Dendritic cell treated with granulocyte-macrophage colony-stimulating factor and Interleukin-4, amounts not matched to agents 40 ng/mL and 50 ng/mL, for 4 days (primary cell): ENCODE measurements around the gene CCK.
"Not testable (repeated sequence)": the region's sequence is repeated elsewhere in the genome, so short reads cannot be mapped to it uniquely, and the experiment has no call there.

Source experiments
- H3K27ac Mint-ChIP-seq: one replicate; pipeline ENCODE4 v1.8.0; 2022; ENCODE audit warnings: mild to moderate bottlenecking, mixed read lengths
- H3K27me3 Mint-ChIP-seq: one replicate; pipeline ENCODE4 v1.8.0; 2022; ENCODE audit warnings: mild to moderate bottlenecking, mixed read lengths
- H3K36me3 Mint-ChIP-seq: one replicate; pipeline ENCODE4 v1.8.0; 2022; ENCODE audit warnings: low read depth, mixed read lengths
- H3K4me1 Mint-ChIP-seq: one replicate; pipeline ENCODE4 v1.8.0; 2022; ENCODE audit warnings: low read depth, mixed read lengths
- H3K4me3 Mint-ChIP-seq: one replicate; pipeline ENCODE4 v1.8.0; 2022; ENCODE audit warnings: mild to moderate bottlenecking, moderate library complexity, mixed read lengths
- H3K9me3 Mint-ChIP-seq: one replicate; pipeline ENCODE4 v1.8.0; 2022; ENCODE audit warnings: mixed read lengths
- intact Hi-C: fragments of 100-400 bp; cut with micrococcal nuclease; formaldehyde crosslinking; loops from one replicate; pipeline ENCODE4 v1.15.0; 2022

Gene CCK

GRCh38 chr3:42266085-42266484 lies at the start of gene CCK:
Gene CCK, minus strand, starts transcription at chr3:42266185. Its CDS starts 2,555 bp downstream, at chr3:42263630.
- H3K9me3 Mint-ChIP-seq: no peaks in the 10 kb centered on the region
- H3K4me3 Mint-ChIP-seq: no peak within 1 kb of the TSS
- no peak within 1 kb of the TSS for H3K27ac Mint-ChIP-seq
- H3K4me1 Mint-ChIP-seq: peaks cover 7% of the 10 kb centered on the region
- no peaks in the 10 kb centered on the region for H3K36me3 Mint-ChIP-seq
- intact Hi-C loops: no loop called here
- peaks cover 77% of the 10 kb centered on the region for H3K27me3 Mint-ChIP-seq

- H3K27me3 Mint-ChIP-seq: no peaks in the 10 kb centered on the region
These were observed 48.4 kb upstream of the CCK start for GRCh38 chr3:42314411-42314810.

GRCh38 chr3:42308651-42309050 lies 42.7 kb upstream of the CCK start:
- H3K9me3 Mint-ChIP-seq: peaks cover 15% of the 10 kb centered on the region
- peaks cover under 1% of the 10 kb centered on the region for H3K4me1 Mint-ChIP-seq
- no peaks in the 10 kb centered on the region for H3K36me3 Mint-ChIP-seq
- intact Hi-C loops: no loop called here
- no peaks in the 10 kb centered on the region for H3K27me3 Mint-ChIP-seq
- no peak overlapping the region for H3K27ac Mint-ChIP-seq
- no peak overlapping the region for H3K4me3 Mint-ChIP-seq

More at GRCh38 chr3:42314411-42314810, 48.4 kb upstream of the CCK start:
- Mint-ChIP-seq H3K4me1 (no peaks in the 10 kb centered on the region), H3K4me3 (no peak overlapping the region), H3K9me3 (peaks cover 41% of the 10 kb centered on the region), H3K36me3 (no peaks in the 10 kb centered on the region), H3K27ac (no peak overlapping the region)
- intact Hi-C loops: no loop called here

GRCh38 chr3:42306499-42306898 lies 40.5 kb upstream of the CCK start:
- intact Hi-C loops: no loop called here
- no peak overlapping the region for H3K27ac Mint-ChIP-seq
- H3K36me3 Mint-ChIP-seq: no peaks in the 10 kb centered on the region
- peaks cover 16% of the 10 kb centered on the region for H3K9me3 Mint-ChIP-seq
- H3K4me3 Mint-ChIP-seq: no peak overlapping the region
- no peaks in the 10 kb centered on the region for H3K27me3 Mint-ChIP-seq
- peaks cover 8% of the 10 kb centered on the region for H3K4me1 Mint-ChIP-seq

- intact Hi-C loops: no loop called here
- Mint-ChIP-seq H3K4me1 (peaks cover 8% of the 10 kb centered on the region), H3K4me3 (no peak overlapping the region), H3K27me3 (no peaks in the 10 kb centered on the region), H3K36me3 (no peaks in the 10 kb centered on the region), H3K27ac (no peak overlapping the region), H3K9me3 (peaks cover 8% of the 10 kb centered on the region)
These were observed 37.1 kb upstream of the CCK start for GRCh38 chr3:42302924-42303634.

GRCh38 chr3:42301446-42302175 lies 35.6 kb upstream of the CCK start:
- no peak overlapping the region for H3K27ac Mint-ChIP-seq
- H3K4me1 Mint-ChIP-seq: peaks cover 8% of the 10 kb centered on the region
- H3K36me3 Mint-ChIP-seq: no peaks in the 10 kb centered on the region
- H3K9me3 Mint-ChIP-seq: peaks cover 8% of the 10 kb centered on the region
- peaks cover 4% of the 10 kb centered on the region for H3K27me3 Mint-ChIP-seq
- intact Hi-C loops: no loop called here
- H3K4me3 Mint-ChIP-seq: no peak overlapping the region

GRCh38 chr3:42300778-42301177 lies 34.8 kb upstream of the CCK start:
- peaks cover 8% of the 10 kb centered on the region for H3K4me1 Mint-ChIP-seq
- H3K9me3 Mint-ChIP-seq: peaks cover 8% of the 10 kb centered on the region
- H3K4me3 Mint-ChIP-seq: no peak overlapping the region
- no peak overlapping the region for H3K27ac Mint-ChIP-seq
- peaks cover 6% of the 10 kb centered on the region for H3K27me3 Mint-ChIP-seq
- intact Hi-C loops: no loop called here
- H3K36me3 Mint-ChIP-seq: no peaks in the 10 kb centered on the region

- peaks cover 8% of the 10 kb centered on the region for H3K9me3 Mint-ChIP-seq
- no peak overlapping the region for H3K27ac Mint-ChIP-seq
- H3K36me3 Mint-ChIP-seq: no peaks in the 10 kb centered on the region
- intact Hi-C loops: no loop called here
- H3K4me1 Mint-ChIP-seq: peaks cover 8% of the 10 kb centered on the region
- no peak overlapping the region for H3K4me3 Mint-ChIP-seq
- peaks cover 7% of the 10 kb centered on the region for H3K27me3 Mint-ChIP-seq
These were observed 34.0 kb upstream of the CCK start for GRCh38 chr3:42300013-42300412.

- Mint-ChIP-seq H3K27me3 (peaks cover 9% of the 10 kb centered on the region), H3K36me3 (no peaks in the 10 kb centered on the region), H3K9me3 (peaks cover 3% of the 10 kb centered on the region), H3K4me1 (peaks cover 4% of the 10 kb centered on the region), H3K4me3 (no peak overlapping the region), H3K27ac (no peak overlapping the region)
- intact Hi-C loops: no loop called here
These were observed 32.3 kb upstream of the CCK start for GRCh38 chr3:42298259-42298658.

GRCh38 chr3:42292009-42292408 lies 26.0 kb upstream of the CCK start:
- Mint-ChIP-seq H3K27me3 (peaks cover 13% of the 10 kb centered on the region), H3K36me3 (no peaks in the 10 kb centered on the region), H3K9me3 (no peaks in the 10 kb centered on the region), H3K4me3 (no peak overlapping the region), H3K4me1 (no peaks in the 10 kb centered on the region), H3K27ac (no peak overlapping the region)
- intact Hi-C loops: no loop called here

GRCh38 chr3:42290966-42291714 lies 25.2 kb upstream of the CCK start:
- peaks cover 13% of the 10 kb centered on the region for H3K27me3 Mint-ChIP-seq
- no peak overlapping the region for H3K27ac Mint-ChIP-seq
- H3K4me1 Mint-ChIP-seq: no peaks in the 10 kb centered on the region
- no peaks in the 10 kb centered on the region for H3K36me3 Mint-ChIP-seq
- H3K9me3 Mint-ChIP-seq: no peaks in the 10 kb centered on the region
- no peak overlapping the region for H3K4me3 Mint-ChIP-seq
- intact Hi-C loops: no loop called here

GRCh38 chr3:42289026-42289425 lies 23.0 kb upstream of the CCK start:
- no peaks in the 10 kb centered on the region for H3K36me3 Mint-ChIP-seq
- H3K27me3 Mint-ChIP-seq: peaks cover 7% of the 10 kb centered on the region
- H3K4me3 Mint-ChIP-seq: no peak overlapping the region
- H3K4me1 Mint-ChIP-seq: no peaks in the 10 kb centered on the region
- H3K9me3 Mint-ChIP-seq: no peaks in the 10 kb centered on the region
- no peak overlapping the region for H3K27ac Mint-ChIP-seq
- intact Hi-C loops: no loop called here

GRCh38 chr3:42288385-42288784 lies 22.4 kb upstream of the CCK start:
- Mint-ChIP-seq H3K4me3 (no peak overlapping the region), H3K4me1 (no peaks in the 10 kb centered on the region), H3K36me3 (no peaks in the 10 kb centered on the region), H3K9me3 (no peaks in the 10 kb centered on the region), H3K27ac (no peak overlapping the region), H3K27me3 (peaks cover 7% of the 10 kb centered on the region)
- intact Hi-C loops: no loop called here

- H3K27me3 Mint-ChIP-seq, H3K36me3 Mint-ChIP-seq, H3K4me3 Mint-ChIP-seq, H3K4me1 Mint-ChIP-seq, H3K27ac Mint-ChIP-seq, intact Hi-C loops, H3K9me3 Mint-ChIP-seq: not testable (repeated sequence)
These were observed 21.4 kb upstream of the CCK start for GRCh38 chr3:42287423-42287822.
